BJ (cell line): ENCODE data around the gene CHN2. TPM values are rescaled to one million over a fixed set of nuclear protein-coding genes. Genes with fewer than 3 reads are reported as not detected.

Experiments
- CTCF ChIA-PET: fragments of 350-600 bp; formaldehyde crosslinking; extraction: SDS; loops from one replicate; lab custom pipeline; 2021; ENCODE audit warnings: antibody characterized with exemption, inconsistent platforms; lab: Yijun Ruan, JAX
- POLR2A ChIA-PET: fragments of 300-600 bp; sonication (Branson Sonifier 250); formaldehyde crosslinking; extraction: SDS; loops from one replicate; lab custom pipeline; 2021; ENCODE audit warnings: antibody characterized with exemption; lab: Charles Lee
- DNase-seq: peaks from one replicate; pipeline ENCODE4 v3.0.0-alpha.2; 2011; ENCODE audit warnings: low read depth
- H3K27me3 ChIP-seq: 2 replicates; pipeline ENCODE4 v1.6.0; 2011; ENCODE audit warnings: low read length; ENCODE audit not compliant: control insufficient read depth, insufficient read depth
- H3K36me3 ChIP-seq: 2 replicates; pipeline ENCODE4 v1.5.1; 2011; ENCODE audit warnings: low read length; ENCODE audit not compliant: control insufficient read depth, insufficient read depth
- H3K4me3 ChIP-seq: 2 replicates; pipeline ENCODE4 v1.5.1; 2011; ENCODE audit warnings: low read depth, mild to moderate bottlenecking, control low read depth, low read length
- CTCF ChIP-seq: IDR thresholded peaks from 2 replicates; pipeline ENCODE4 v1.5.1; 2011; ENCODE audit warnings: low read depth, mild to moderate bottlenecking, control low read depth, inconsistent platforms, low read length, moderate library complexity; ENCODE audit not compliant: insufficient read depth
- polyA plus RNA-seq: library from polyadenylated mRNA; depleted of rRNA; stranded (reverse); fragments of >200 nt; gene quantifications from 2 replicates; pipeline ENCODE4 v1.2.3, GENCODE V29; 2011

Gene CHN2
- polyA plus RNA-seq, 1 experiment, result not detected

- Histone ChIP-seq H3K4me3 (no peak overlapping the region), H3K36me3 (no peaks in the 10 kb centered on the region), H3K27me3 (no peaks in the 10 kb centered on the region)
- TF ChIP-seq CTCF, result no peak
- no peak for DNase-seq
- ChIA-PET CTCF (no interaction called here), POLR2A (no interaction called here)
Observed at GRCh38 chr7:29352041-29352440, 157.5 kb downstream of the CHN2 start.

DNA sequence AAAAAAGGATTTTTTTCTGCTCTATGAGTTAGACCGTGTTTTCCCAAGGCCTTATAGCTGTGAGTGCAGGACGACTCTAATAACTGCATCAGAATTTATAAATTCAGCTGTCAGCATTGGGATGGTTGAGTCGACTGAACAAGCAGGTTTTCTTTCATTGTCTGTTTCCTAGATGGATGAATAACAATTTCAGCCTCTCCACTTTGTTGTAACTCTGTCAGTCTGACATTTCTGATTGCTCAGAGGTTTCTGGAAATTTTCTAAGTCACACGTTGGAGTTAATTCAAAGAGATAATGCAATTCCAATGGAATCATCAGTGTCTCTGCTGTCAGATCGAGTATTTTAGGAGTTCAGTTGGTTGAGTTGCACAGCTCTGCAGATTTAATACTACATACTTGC, 159.2 kb downstream of the CHN2 start:
- TF ChIP-seq CTCF, result no peak
- H3K4me3 ChIP-seq, result no peak overlapping the region
- ChIA-PET CTCF (no interaction called here), POLR2A (no interaction called here)
- no peak for DNase-seq
- no peaks in the 10 kb centered on the region for H3K36me3 ChIP-seq
- no peaks in the 10 kb centered on the region for H3K27me3 ChIP-seq

DNA sequence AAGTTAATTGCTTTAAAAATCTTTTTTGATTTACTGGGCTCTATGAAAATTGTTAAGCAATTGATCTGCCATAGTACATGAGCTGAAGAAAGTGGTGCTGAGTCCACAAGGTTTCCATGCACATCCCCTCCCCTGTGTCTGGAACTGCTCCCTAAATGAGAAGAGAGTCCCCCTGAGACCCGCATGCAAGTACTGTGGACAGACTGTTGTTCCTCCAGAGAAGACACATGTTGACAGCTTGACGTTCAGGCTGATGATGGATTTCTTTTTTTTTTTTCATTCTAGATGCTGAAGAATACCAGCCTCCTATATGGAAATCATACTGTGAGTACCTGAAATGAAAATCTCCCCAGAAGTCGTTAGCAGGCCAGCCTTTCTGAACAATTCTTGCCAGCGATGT, 159.8 kb downstream of the CHN2 start:
- POLR2A ChIA-PET, result no interaction called here
- H3K27me3 ChIP-seq, result no peaks in the 10 kb centered on the region
- no peak overlapping the region for H3K4me3 ChIP-seq
- no peaks in the 10 kb centered on the region for H3K36me3 ChIP-seq
- no peak for DNase-seq
- CTCF ChIA-PET, result no interaction called here
- no peak for TF ChIP-seq CTCF

GRCh38 chr7:29355388-29355787, 160.8 kb downstream of the CHN2 start:
- Histone ChIP-seq H3K4me3 (no peak overlapping the region), H3K36me3 (no peaks in the 10 kb centered on the region), H3K27me3 (no peaks in the 10 kb centered on the region)
- CTCF ChIA-PET, result no interaction called here
- POLR2A ChIA-PET, result no interaction called here
- no peak for DNase-seq
- TF ChIP-seq CTCF, result no peak

DNA sequence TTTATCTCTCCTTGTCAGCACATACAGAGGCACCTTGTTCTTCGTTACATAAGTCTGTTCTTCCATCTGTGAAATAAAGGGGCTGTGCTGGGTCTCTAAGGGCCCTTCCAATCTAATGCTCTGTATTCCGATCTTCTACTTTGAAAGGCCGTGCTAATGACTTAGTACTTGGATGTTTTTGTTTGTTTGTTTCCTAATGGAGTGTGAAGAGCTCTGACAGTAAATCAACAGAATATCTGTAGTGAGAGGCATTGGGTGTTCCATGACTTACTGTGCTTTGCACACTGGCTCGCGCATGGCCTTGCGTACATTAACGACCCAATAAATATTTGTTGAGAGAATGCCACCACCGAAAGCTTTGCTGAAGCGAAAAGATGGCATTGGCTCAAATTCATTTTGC, 162.1 kb downstream of the CHN2 start:
- H3K36me3 ChIP-seq, result no peaks in the 10 kb centered on the region
- POLR2A ChIA-PET, result no interaction called here
- H3K27me3 ChIP-seq, result no peaks in the 10 kb centered on the region
- H3K4me3 ChIP-seq, result no peak overlapping the region
- CTCF ChIA-PET, result no interaction called here
- TF ChIP-seq CTCF, result no peak
- DNase-seq, result no peak
